ENCODE results near the gene KPNB1. TPM values are rescaled to one million over a fixed set of nuclear protein-coding genes. Genes with fewer than 3 reads are reported as not detected.

Gene KPNB1
- polyA plus RNA-seq, 1 donor (not counting 4 experiments of a cell fraction or from before 2014, with no cell fraction given) = 220 TPM

DNA sequence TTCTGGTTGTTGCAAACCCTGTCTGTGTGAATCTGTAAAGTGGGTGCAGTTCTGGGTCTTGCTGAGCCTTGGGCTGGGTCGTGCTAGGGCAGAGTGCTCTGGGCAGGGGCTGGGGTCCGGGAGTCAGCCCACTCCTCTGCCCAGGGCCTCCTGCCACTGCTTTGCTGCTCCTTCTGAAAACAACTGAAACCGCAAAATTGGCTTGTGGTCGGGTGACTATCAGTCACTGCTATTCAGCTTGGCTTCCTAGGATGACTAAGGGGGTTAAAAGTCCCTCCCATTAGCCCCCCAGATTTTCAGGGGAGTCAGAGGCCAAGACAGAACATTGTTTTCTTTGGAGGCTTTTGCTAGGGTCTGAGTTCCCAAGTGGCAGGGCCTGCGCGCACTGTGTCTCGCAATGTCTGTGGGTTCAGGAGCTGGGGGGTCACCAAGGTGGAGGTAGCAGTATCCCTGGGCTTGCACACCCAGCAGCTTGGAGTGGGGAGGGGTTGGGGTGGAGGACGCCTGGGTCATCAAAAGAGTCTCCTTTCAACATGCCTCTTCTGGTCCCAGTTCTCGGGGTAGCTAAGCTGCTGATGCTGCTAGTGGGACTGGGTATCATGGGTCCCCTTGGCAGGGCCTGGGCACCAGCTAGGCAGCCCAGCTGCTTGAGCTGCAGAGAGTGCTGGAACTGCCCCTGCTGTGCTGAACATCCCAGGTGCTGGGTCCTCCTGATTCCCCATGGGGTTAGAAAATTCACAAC, 69.9 kb downstream of the KPNB1 start:
- TF ChIP-seq, protein P1, sequence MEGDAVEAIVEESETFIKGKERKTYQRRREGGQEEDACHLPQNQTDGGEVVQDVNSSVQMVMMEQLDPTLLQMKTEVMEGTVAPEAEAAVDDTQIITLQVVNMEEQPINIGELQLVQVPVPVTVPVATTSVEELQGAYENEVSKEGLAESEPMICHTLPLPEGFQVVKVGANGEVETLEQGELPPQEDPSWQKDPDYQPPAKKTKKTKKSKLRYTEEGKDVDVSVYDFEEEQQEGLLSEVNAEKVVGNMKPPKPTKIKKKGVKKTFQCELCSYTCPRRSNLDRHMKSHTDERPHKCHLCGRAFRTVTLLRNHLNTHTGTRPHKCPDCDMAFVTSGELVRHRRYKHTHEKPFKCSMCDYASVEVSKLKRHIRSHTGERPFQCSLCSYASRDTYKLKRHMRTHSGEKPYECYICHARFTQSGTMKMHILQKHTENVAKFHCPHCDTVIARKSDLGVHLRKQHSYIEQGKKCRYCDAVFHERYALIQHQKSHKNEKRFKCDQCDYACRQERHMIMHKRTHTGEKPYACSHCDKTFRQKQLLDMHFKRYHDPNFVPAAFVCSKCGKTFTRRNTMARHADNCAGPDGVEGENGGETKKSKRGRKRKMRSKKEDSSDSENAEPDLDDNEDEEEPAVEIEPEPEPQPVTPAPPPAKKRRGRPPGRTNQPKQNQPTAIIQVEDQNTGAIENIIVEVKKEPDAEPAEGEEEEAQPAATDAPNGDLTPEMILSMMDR (optimal IDR thresholded peaks at IDR 0.05 in 1 of 3, IDR thresholded peaks at IDR 0.05 in 1 of 3, conservative IDR thresholded peaks at IDR 0.05 in 1 of 3; ENCODE audit: extremely low read depth in 1 of 3, insufficient read depth in 2 of 3, low read length in 3 of 3) = no peak
- no peak for TF ChIP-seq EZH2 (IDR thresholded peaks at IDR 0.05; ENCODE audit: low read length)
- Histone ChIP-seq H3K4me2 (ENCODE audit: control insufficient read depth, extremely low read depth, insufficient read depth, low read depth, low read length) (peak overlapping the region; percentile 3), H3K27me3 (ENCODE audit: control insufficient read depth, extremely low read depth, insufficient read depth, low read length) (peaks cover 77% of the 10 kb centered on the region), H2AFZ (ENCODE audit: control insufficient read depth, low read length) (no peak overlapping the region), H3K36me3 (ENCODE audit: control insufficient read depth in 2 of 2, extremely low read depth in 1 of 2, insufficient read depth in 2 of 2, low read length in 2 of 2) (no peaks in the 10 kb centered on the region), H3K4me3 (ENCODE audit: control insufficient read depth in 2 of 3, extremely low read depth in 1 of 3, insufficient read depth in 2 of 3, low read depth in 1 of 3, low read length in 3 of 3) (no peak overlapping the region), H3K79me2 (ENCODE audit: control insufficient read depth, insufficient read depth, low read length) (no peaks in the 10 kb centered on the region), H3K9me1 (ENCODE audit: control insufficient read depth, extremely low read depth, insufficient read depth, low read length) (no peaks in the 10 kb centered on the region), H3K27ac (ENCODE audit: control insufficient read depth, insufficient read depth, low read length) (no peak overlapping the region), H3K9me3 (ENCODE audit: control insufficient read depth, low read depth, low read length) (no peaks in the 10 kb centered on the region), H3K4me1 (ENCODE audit: control insufficient read depth, extremely low read depth, insufficient read depth, low read length) (peaks cover 7% of the 10 kb centered on the region), H4K20me1 (ENCODE audit: control insufficient read depth, extremely low read depth, insufficient read depth, low read length) (peaks cover 6% of the 10 kb centered on the region), H3K9ac (ENCODE audit: control insufficient read depth, extremely low read depth, insufficient read depth, low read length) (no peak overlapping the region)
- FAIRE-seq (no peak), DNase-seq (ENCODE audit: low read depth, low spot score) (no peak)
- dilution Hi-C loops (cut with MboI; ENCODE audit: extremely low pct_ligation_motif_present, low sequenced_read_pairs) = no loop called here

- no peak for FAIRE-seq
- Histone ChIP-seq H3K9ac (ENCODE audit: control insufficient read depth, extremely low read depth, insufficient read depth, low read length) (no peak overlapping the region), H3K9me3 (ENCODE audit: control insufficient read depth, low read depth, low read length) (no peaks in the 10 kb centered on the region), H2AFZ (ENCODE audit: control insufficient read depth, low read length) (no peak overlapping the region), H3K36me3 (ENCODE audit: control insufficient read depth in 2 of 2, extremely low read depth in 1 of 2, insufficient read depth in 2 of 2, low read length in 2 of 2) (no peaks in the 10 kb centered on the region), H3K27ac (ENCODE audit: control insufficient read depth, insufficient read depth, low read length) (no peak overlapping the region), H3K4me2 (ENCODE audit: control insufficient read depth, extremely low read depth, insufficient read depth, low read depth, low read length) (no peak overlapping the region), H3K4me1 (ENCODE audit: control insufficient read depth, extremely low read depth, insufficient read depth, low read length) (peaks cover 7% of the 10 kb centered on the region), H3K4me3 (ENCODE audit: control insufficient read depth in 2 of 3, extremely low read depth in 1 of 3, insufficient read depth in 2 of 3, low read depth in 1 of 3, low read length in 3 of 3) (no peak overlapping the region), H4K20me1 (ENCODE audit: control insufficient read depth, extremely low read depth, insufficient read depth, low read length) (peaks cover 6% of the 10 kb centered on the region), H3K9me1 (ENCODE audit: control insufficient read depth, extremely low read depth, insufficient read depth, low read length) (no peaks in the 10 kb centered on the region), H3K27me3 (ENCODE audit: control insufficient read depth, extremely low read depth, insufficient read depth, low read length) (peaks cover 72% of the 10 kb centered on the region), H3K79me2 (ENCODE audit: control insufficient read depth, insufficient read depth, low read length) (no peaks in the 10 kb centered on the region)
- dilution Hi-C loops (cut with MboI; ENCODE audit: extremely low pct_ligation_motif_present, low sequenced_read_pairs) = no loop called here
- DNase-seq (ENCODE audit: low read depth, low spot score) = no peak
- TF ChIP-seq, protein P1 (optimal IDR thresholded peaks at IDR 0.05 in 1 of 3, IDR thresholded peaks at IDR 0.05 in 1 of 3, conservative IDR thresholded peaks at IDR 0.05 in 1 of 3; ENCODE audit: extremely low read depth in 1 of 3, insufficient read depth in 2 of 3, low read length in 3 of 3) = no peak
- no peak for TF ChIP-seq EZH2 (IDR thresholded peaks at IDR 0.05; ENCODE audit: low read length)
Measured at GRCh38 chr17:47720196-47720595, 70.5 kb downstream of the KPNB1 start.

All from keratinocyte (primary cell).